Smooth muscle cell (in vitro differentiated cells): ENCODE results near the gene GDPD3. TPM values are rescaled to one million over a fixed set of nuclear protein-coding genes. Genes with fewer than 3 reads are reported as not detected.

Source experiments
- DNase-seq: peaks from one replicate; lab custom pipeline; 2025; ENCODE audit not compliant: unreplicated experiment; lab: John Stamatoyannopoulos, UW
- H2AFZ ChIP-seq: fragments of 200-600 bp; sonication (generic); 2 replicates; pipeline ENCODE4 v1.6.0; 2016; ENCODE audit warnings: antibody characterized with exemption, low read depth, mild to moderate bottlenecking
- H3F3A ChIP-seq: fragments of 200-600 bp; sonication (generic); 2 replicates; pipeline ENCODE4 v1.6.0; 2017; ENCODE audit warnings: antibody characterized with exemption, low read depth
- H3K27ac ChIP-seq: fragments of 200-600 bp; sonication (generic); 2 replicates; pipeline ENCODE4 v1.5.1; 2016; ENCODE audit warnings: low read depth, mild to moderate bottlenecking
- H3K27me3 ChIP-seq: fragments of 200-600 bp; sonication (generic); 2 replicates; pipeline ENCODE4 v1.6.1; 2016; ENCODE audit warnings: low read depth, mild to moderate bottlenecking
- H3K36me3 ChIP-seq: fragments of 200-600 bp; sonication (generic); 2 replicates; pipeline ENCODE4 v1.5.1; 2016; ENCODE audit warnings: low read depth
- H3K4me1 ChIP-seq: fragments of 200-600 bp; sonication (generic); 2 replicates; pipeline ENCODE4 v1.5.1; 2016; ENCODE audit warnings: low read depth
- H3K4me2 ChIP-seq: fragments of 200-600 bp; sonication (generic); 2 replicates; pipeline ENCODE4 v1.6.0; 2016; ENCODE audit warnings: mild to moderate bottlenecking
- H3K4me3 ChIP-seq: fragments of 200-600 bp; sonication (generic); 2 replicates; pipeline ENCODE4 v1.5.1; 2016; ENCODE audit warnings: mild to moderate bottlenecking
- H3K79me2 ChIP-seq: fragments of 200-600 bp; sonication (generic); 2 replicates; pipeline ENCODE4 v1.6.0; 2016; ENCODE audit warnings: low read depth, mild to moderate bottlenecking
- H3K9ac ChIP-seq: fragments of 200-600 bp; sonication (generic); 2 replicates; pipeline ENCODE4 v1.6.0; 2016; ENCODE audit warnings: low read depth
- H3K9me3 ChIP-seq: fragments of 200-600 bp; sonication (generic); replicated peaks from 2 replicates; pipeline ENCODE4 v1.5.1; 2016; ENCODE audit warnings: low read depth
- H4K20me1 ChIP-seq: fragments of 200-600 bp; sonication (generic); 2 replicates; pipeline ENCODE4 v1.6.0; 2016; ENCODE audit warnings: low read depth
- WGBS: methylation state at CpG from one replicate; pipeline ENCODE4 v1.1.7; 2016; ENCODE audit warnings: low lambda C conversion rate; 5-methylcytosine and 5-hydroxymethylcytosine counted together
- polyA plus RNA-seq: library from polyadenylated mRNA; unstranded; fragments of >200 nt; fragmentation: Nextera tagmentation; extraction: Ambion mirVana; gene quantifications from 2 replicates; pipeline ENCODE4 v1.2.1, GENCODE V29; 2016
- total RNA-seq: library from RNA; depleted of rRNA; stranded (reverse); fragments of >200 nt; gene quantifications from 2 replicates; pipeline ENCODE4 v1.2.3, GENCODE V29; 2014
- TF ChIP-seq, protein P1 (sequence below): fragments of 200-600 bp; sonication (generic); IDR thresholded peaks from 2 replicates; pipeline ENCODE4 v1.5.1; 2017; ENCODE audit warnings: borderline replicate concordance, mild to moderate bottlenecking, antibody characterized with exemption; ENCODE audit not compliant: insufficient read depth, poor library complexity, severe bottlenecking

Gene GDPD3
- total and polyA plus RNA-seq, 2 experiments from 2014 or later: 0.85 to 13.4 TPM

DNA sequence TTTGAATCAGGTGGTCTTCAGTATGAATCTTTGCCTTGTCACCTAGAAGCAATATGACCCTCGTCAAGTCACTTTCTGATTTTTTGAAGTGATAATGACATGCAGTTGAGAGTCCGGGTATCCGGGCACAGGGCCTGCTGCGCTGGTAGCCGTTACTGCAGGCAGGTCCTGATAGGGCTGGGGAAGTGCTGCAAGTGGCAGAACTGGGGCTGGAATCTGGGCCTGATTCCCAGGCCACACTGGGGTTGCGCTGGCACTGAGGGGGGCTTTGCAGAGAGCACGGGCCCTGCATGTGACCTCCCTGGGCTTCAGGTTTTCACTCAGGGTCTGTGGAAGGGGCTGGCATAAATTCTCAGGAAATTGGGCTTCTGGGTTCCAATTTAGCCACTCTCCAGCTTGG lies 34.6 kb downstream of the GDPD3 start:
- H3K36me3 ChIP-seq: no peaks in the 10 kb centered on the region
- H3K9me3 ChIP-seq: no peaks in the 10 kb centered on the region
- H4K20me1 ChIP-seq: peaks cover 52% of the 10 kb centered on the region
- no peak overlapping the region for H3K4me2 ChIP-seq
- no peak overlapping the region for H3K4me3 ChIP-seq
- WGBS: over 99% methylated on average over 7 of the region's 7 CpGs
- peaks cover 41% of the 10 kb centered on the region for H3K79me2 ChIP-seq
- H2AFZ ChIP-seq: no peak overlapping the region
- no peaks in the 10 kb centered on the region for H3K27me3 ChIP-seq
- no peak for DNase-seq
- H3F3A ChIP-seq: peaks cover 11% of the 10 kb centered on the region
- H3K27ac ChIP-seq: no peak overlapping the region
- TF ChIP-seq, protein P1, sequence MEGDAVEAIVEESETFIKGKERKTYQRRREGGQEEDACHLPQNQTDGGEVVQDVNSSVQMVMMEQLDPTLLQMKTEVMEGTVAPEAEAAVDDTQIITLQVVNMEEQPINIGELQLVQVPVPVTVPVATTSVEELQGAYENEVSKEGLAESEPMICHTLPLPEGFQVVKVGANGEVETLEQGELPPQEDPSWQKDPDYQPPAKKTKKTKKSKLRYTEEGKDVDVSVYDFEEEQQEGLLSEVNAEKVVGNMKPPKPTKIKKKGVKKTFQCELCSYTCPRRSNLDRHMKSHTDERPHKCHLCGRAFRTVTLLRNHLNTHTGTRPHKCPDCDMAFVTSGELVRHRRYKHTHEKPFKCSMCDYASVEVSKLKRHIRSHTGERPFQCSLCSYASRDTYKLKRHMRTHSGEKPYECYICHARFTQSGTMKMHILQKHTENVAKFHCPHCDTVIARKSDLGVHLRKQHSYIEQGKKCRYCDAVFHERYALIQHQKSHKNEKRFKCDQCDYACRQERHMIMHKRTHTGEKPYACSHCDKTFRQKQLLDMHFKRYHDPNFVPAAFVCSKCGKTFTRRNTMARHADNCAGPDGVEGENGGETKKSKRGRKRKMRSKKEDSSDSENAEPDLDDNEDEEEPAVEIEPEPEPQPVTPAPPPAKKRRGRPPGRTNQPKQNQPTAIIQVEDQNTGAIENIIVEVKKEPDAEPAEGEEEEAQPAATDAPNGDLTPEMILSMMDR: no peak
- peaks cover 11% of the 10 kb centered on the region for H3K4me1 ChIP-seq
- no peak overlapping the region for H3K9ac ChIP-seq

GRCh38 chr16:30077656-30078055 lies 35.7 kb downstream of the GDPD3 start:
- Histone ChIP-seq H3K9me3 (no peaks in the 10 kb centered on the region), H3K79me2 (peaks cover 41% of the 10 kb centered on the region), H3F3A (peaks cover 17% of the 10 kb centered on the region), H3K4me2 (peak overlapping the region; percentile 98), H3K27me3 (no peaks in the 10 kb centered on the region), H3K9ac (no peak overlapping the region), H4K20me1 (peaks cover 51% of the 10 kb centered on the region), H3K36me3 (no peaks in the 10 kb centered on the region), H2AFZ (no peak overlapping the region), H3K4me3 (no peak overlapping the region), H3K27ac (peak overlapping the region; percentile 75), H3K4me1 (peaks cover 11% of the 10 kb centered on the region)
- WGBS: 72% methylated on average over 6 of the region's 6 CpGs
- no peak for DNase-seq
- TF ChIP-seq, protein P1: no peak

- Histone ChIP-seq H4K20me1 (peaks cover 51% of the 10 kb centered on the region), H3K9ac (peak overlapping the region; percentile 97), H3K79me2 (peaks cover 50% of the 10 kb centered on the region), H3F3A (peaks cover 21% of the 10 kb centered on the region), H2AFZ (no peak overlapping the region), H3K27me3 (no peaks in the 10 kb centered on the region), H3K4me2 (peak overlapping the region; percentile 98), H3K27ac (peak overlapping the region; percentile 75), H3K4me3 (peak overlapping the region; percentile 83), H3K9me3 (no peaks in the 10 kb centered on the region), H3K4me1 (peaks cover 11% of the 10 kb centered on the region), H3K36me3 (no peaks in the 10 kb centered on the region)
- WGBS: 13% methylated on average over 18 of the region's 33 CpGs
- TF ChIP-seq, protein P1: no peak
- no peak for DNase-seq
Observed at GRCh38 chr16:30076276-30076791, 37.0 kb downstream of the GDPD3 start.

- H3K79me2 ChIP-seq: peaks cover 56% of the 10 kb centered on the region
- H3K9me3 ChIP-seq: no peaks in the 10 kb centered on the region
- H3K27ac ChIP-seq: peak within 1 kb of the TSS; percentile 75
- peak within 1 kb of the TSS; percentile 97 for H3K9ac ChIP-seq
- H3K36me3 ChIP-seq: no peaks in the 10 kb centered on the region
- H2AFZ ChIP-seq: no peak within 1 kb of the TSS
- H3F3A ChIP-seq: peaks cover 27% of the 10 kb centered on the region
- peak within 1 kb of the TSS; percentile 98 for H3K4me2 ChIP-seq
- H3K4me3 ChIP-seq: peak within 1 kb of the TSS; percentile 83
- 4% methylated on average over 55 of the region's 67 CpGs for WGBS
- TF ChIP-seq, protein P1: no peak
- H3K27me3 ChIP-seq: no peaks in the 10 kb centered on the region
- H3K4me1 ChIP-seq: peaks cover 11% of the 10 kb centered on the region
- DNase-seq: peak; percentile 58
- H4K20me1 ChIP-seq: peaks cover 51% of the 10 kb centered on the region
Observed at GRCh38 chr16:30075503-30076275, 37.6 kb downstream of the GDPD3 start, which contains the start of gene PPP4C. PPP4C (plus strand) TSS chr16:30075994; CDS start chr16:30076378, 384 bp downstream.
